Medulla oblongata (tissue), 1 donor: Measurements from ENCODE around the gene CAPZA3.
"Not testable (repeated sequence)": the region's sequence is repeated elsewhere in the genome, so short reads cannot be mapped to it uniquely, and the experiment has no call there.

Experiments used
- DNase-seq: peaks from one replicate; pipeline ENCODE4 v3.0.0-alpha.2; 2015; ENCODE audit errors: extremely low spot score

Gene CAPZA3

DNA sequence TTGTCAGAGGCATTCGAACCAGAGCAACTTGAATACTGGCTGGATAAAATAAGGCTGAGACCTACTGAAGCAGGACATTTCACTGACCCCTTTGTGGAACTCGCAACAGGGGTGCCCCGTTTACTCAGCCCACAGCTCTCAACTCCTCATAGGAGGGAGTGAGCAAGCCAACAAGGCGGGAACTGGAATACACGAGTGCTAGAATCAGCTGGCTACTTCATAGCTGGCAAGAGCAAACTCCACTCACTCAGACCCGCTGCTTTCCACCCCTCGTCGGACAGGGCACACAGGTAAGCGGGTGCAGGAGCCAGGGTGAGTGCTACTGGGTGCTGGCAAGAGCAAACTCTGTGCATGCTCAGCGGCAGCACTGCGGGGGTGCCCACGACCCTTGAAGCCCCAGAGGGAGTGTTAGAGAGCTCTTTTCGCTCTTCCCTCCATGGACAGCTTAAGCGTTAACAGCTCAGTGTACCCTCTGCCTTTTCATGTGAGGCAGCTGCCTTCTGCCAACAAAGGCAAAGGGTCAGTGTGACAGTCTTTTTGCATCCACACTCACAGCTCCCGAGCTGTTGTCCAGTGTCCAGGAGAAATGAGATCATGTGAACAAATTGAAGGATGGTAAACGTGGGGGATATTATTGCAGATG is 15.7 kb downstream of the CAPZA3 start:
- no peak for DNase-seq

DNA sequence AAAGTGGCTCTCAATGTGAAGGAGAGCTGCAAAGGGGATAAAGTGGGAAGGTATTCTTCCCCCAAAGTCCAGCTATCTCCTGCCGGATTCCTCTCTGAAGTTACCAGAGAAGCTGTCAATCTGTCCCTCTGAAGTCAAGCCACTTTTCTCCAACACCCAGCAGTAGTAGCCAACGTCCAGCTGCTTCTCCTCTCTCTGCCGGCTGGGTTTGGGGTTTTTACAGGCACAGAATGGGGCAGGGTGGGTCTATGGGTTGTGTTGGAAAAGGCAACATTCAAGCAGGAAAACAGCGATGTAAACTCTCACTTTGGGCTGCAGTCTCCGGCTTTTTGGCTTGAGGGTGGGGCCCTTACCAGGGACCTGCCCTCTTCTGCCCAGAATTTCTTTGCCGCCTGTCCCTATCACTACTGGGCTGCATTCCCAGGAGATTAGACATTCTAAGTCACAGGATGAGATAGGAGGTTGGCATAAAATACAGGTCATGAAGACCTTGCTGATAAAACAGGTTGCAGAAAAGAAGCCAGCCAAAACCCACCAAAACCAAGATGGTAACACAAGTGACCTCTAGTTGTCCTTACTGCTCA is 16.3 kb downstream of the CAPZA3 start:
- DNase-seq: no peak

DNA sequence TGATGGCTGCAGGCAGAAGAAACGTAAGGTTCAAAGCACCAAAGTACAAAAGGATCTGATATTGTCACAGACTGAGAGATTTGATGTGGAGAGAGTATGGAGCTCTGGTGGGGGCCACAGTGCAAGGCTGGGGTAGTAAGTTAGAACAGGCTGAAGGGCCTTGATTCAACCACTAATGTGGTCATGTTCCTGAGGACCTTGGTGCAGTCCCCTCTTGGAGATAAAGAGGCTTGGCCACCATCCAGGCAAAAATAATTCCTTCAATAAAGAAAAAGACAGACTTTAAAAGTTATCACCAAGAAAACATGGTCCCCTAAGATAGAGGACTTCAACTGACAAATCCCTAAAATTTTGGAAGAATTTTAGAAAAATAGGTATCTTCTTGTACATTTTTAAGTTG is 17.4 kb downstream of the CAPZA3 start:
- DNase-seq: no peak

DNA sequence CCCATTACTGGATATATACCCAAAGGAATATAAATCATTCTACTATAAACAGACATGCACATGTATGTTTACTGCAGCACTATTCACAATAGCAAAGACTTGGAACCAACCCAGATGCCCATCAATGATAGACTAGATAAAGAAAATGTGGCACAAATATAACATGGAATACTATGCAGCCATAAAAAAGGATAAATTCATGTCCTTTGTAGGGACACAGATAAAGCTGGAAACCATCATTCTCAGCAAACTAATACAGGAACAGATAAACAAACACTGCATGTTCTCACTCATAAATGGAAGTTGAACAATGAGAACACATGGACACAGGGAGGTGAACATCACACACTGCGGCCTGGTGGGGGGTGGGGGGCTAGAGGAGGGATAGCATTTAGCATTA is 28.6 kb downstream of the CAPZA3 start:
- DNase-seq: not testable (repeated sequence)

DNA sequence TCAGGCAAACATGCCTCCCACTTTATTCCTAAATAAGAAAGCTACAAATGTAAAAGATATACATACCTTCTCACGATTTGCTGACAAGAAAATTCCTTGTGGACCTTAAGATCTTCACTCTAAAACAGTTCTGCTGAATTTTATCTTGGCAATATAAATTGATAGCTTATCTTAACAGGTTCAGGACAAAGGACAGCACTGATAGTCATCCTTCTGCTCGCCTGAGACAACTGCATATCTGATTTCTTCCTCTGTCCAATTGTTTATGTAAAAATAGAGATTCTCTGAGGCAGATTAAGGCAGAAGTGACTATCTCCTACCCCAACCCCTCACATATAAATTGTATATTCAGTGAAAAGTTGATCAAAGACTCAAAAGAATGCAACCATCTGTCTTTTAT is 44.9 kb downstream of the CAPZA3 start:
- DNase-seq: no peak

DNA sequence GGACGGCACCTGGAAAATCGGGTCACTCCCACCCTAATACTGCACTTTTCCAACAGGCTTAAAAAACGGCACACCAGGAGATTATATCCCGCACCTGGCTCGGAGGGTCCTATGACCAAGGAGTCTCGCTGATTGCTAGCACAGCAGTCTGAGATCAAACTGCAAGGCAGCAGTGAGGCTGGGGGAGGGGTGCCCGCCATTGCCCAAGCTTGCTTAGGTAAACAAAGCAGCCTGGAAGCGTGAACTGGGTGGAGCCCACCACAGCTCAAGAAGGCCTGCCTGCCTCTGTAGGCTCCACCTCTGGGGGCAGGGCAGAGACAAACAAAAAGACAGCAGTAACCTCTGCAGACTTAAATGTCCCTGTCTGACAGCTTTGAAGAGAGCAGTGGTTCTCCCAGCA is 47.5 kb downstream of the CAPZA3 start:
- DNase-seq: not testable (repeated sequence)
